ENCODE data around the gene COX4I1. TPM values are rescaled to one million over a fixed set of nuclear protein-coding genes. Genes with fewer than 3 reads are reported as not detected.

The COX4I1 gene
- total RNA-seq, 1 donor = 297 TPM

GRCh38 chr16:85838381-85838780 is 38.9 kb downstream of the COX4I1 start:
- Histone ChIP-seq H4K20me1 (ENCODE audit: insufficient read depth, low read length) (no peaks in the 10 kb centered on the region), H3K4me1 (ENCODE audit: insufficient read depth, low read length) (no peaks in the 10 kb centered on the region), H3K27ac (ENCODE audit: low read depth, low read length) (no peak overlapping the region), H3K27me3 (ENCODE audit: insufficient read depth, low read length) (peaks cover 11% of the 10 kb centered on the region), H3K4me2 (ENCODE audit: insufficient read depth, low read length) (no peak overlapping the region), H2AFZ (ENCODE audit: low read length) (no peak overlapping the region), H3K36me3 (ENCODE audit: insufficient read depth, low read length) (no peaks in the 10 kb centered on the region), H3K4me3 (ENCODE audit: insufficient read depth, low read length) (no peak overlapping the region), H3K9me3 (ENCODE audit: low read depth, low read length) (peaks cover 3% of the 10 kb centered on the region), H3K79me2 (ENCODE audit: insufficient read depth, low read length) (no peaks in the 10 kb centered on the region)
- TF ChIP-seq, protein P1, sequence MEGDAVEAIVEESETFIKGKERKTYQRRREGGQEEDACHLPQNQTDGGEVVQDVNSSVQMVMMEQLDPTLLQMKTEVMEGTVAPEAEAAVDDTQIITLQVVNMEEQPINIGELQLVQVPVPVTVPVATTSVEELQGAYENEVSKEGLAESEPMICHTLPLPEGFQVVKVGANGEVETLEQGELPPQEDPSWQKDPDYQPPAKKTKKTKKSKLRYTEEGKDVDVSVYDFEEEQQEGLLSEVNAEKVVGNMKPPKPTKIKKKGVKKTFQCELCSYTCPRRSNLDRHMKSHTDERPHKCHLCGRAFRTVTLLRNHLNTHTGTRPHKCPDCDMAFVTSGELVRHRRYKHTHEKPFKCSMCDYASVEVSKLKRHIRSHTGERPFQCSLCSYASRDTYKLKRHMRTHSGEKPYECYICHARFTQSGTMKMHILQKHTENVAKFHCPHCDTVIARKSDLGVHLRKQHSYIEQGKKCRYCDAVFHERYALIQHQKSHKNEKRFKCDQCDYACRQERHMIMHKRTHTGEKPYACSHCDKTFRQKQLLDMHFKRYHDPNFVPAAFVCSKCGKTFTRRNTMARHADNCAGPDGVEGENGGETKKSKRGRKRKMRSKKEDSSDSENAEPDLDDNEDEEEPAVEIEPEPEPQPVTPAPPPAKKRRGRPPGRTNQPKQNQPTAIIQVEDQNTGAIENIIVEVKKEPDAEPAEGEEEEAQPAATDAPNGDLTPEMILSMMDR (IDR thresholded peaks at IDR 0.05; ENCODE audit: extremely low read depth, low read depth, low read length) = no peak
- DNase-seq (ENCODE audit: insufficient read length, low spot score, missing footprints) = no peak

DNA sequence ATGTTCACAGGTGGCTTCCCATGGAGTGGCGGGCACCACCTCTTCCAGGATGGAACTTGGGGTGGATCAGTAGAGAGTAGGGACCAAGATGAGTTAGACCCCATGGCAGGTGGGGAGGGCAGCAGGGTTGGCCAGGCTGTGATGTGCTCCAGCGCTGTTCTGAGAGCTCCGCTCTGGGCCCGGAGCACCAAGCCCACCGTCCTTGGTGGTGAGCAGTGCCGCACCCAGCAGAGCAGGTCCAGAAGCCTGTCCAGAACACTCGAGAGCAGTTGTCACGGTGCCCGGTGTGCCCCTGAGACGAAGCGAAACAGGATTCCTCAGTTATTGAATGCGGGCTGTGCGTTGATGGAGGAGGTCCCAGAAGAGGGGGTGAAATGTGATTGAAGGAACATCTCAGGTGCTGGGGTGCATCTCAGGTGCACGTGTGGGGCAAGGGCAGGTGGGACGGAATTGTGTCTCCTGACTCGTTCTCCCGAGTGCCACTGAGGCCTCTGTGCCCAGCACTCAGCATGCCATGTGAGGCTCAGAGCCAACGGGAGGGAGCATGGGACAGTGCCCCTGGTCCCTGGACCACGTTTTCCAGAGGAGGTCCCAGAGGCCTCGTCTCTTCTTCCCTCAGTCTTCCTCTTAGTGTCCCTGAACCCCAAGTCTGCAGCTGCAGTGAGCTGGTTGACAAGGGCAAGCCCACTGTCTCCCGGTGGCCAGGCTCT is 39.5 kb downstream of the COX4I1 start:
- Histone ChIP-seq H3K9me3 (ENCODE audit: low read depth, low read length) (peaks cover 3% of the 10 kb centered on the region), H3K4me2 (ENCODE audit: insufficient read depth, low read length) (no peak overlapping the region), H4K20me1 (ENCODE audit: insufficient read depth, low read length) (no peaks in the 10 kb centered on the region), H3K4me1 (ENCODE audit: insufficient read depth, low read length) (no peaks in the 10 kb centered on the region), H3K79me2 (ENCODE audit: insufficient read depth, low read length) (no peaks in the 10 kb centered on the region), H3K27ac (ENCODE audit: low read depth, low read length) (no peak overlapping the region), H3K36me3 (ENCODE audit: insufficient read depth, low read length) (no peaks in the 10 kb centered on the region), H2AFZ (ENCODE audit: low read length) (no peak overlapping the region), H3K27me3 (ENCODE audit: insufficient read depth, low read length) (peaks cover 12% of the 10 kb centered on the region), H3K4me3 (ENCODE audit: insufficient read depth, low read length) (no peak overlapping the region)
- DNase-seq (ENCODE audit: insufficient read length, low spot score, missing footprints) = no peak
- TF ChIP-seq, protein P1 (IDR thresholded peaks at IDR 0.05; ENCODE audit: extremely low read depth, low read depth, low read length) = no peak

DNA sequence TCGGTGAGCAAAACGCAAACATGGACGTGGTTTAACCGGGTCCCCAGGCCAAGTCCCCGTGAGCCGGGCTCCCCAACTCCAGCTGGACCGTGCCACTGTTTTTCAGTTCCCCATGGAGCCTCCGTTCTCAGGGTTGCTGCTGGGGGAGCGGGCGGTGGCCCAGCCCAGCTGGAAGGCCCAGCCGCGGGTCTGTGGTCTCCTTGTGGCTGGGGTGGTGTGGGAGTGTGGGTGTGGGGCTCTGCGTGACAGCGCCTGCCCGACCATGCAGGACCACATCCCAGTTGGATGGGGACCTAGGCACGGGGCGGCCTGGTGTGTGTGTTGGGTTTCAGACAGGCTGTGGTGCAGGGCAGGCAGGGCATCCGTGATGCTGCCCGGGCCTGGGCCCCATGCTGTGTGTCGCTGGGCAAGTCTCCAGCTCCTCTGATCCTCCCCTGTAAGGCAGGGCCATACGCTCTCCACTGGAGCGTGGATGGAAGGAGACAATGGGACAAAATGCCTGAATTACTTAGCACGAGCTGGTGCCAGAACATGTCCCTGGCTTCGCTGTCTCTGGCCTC is 40.3 kb downstream of the COX4I1 start:
- TF ChIP-seq, protein P1 (IDR thresholded peaks at IDR 0.05; ENCODE audit: extremely low read depth, low read depth, low read length) = no peak
- Histone ChIP-seq H4K20me1 (ENCODE audit: insufficient read depth, low read length) (no peaks in the 10 kb centered on the region), H2AFZ (ENCODE audit: low read length) (no peak overlapping the region)

DNA sequence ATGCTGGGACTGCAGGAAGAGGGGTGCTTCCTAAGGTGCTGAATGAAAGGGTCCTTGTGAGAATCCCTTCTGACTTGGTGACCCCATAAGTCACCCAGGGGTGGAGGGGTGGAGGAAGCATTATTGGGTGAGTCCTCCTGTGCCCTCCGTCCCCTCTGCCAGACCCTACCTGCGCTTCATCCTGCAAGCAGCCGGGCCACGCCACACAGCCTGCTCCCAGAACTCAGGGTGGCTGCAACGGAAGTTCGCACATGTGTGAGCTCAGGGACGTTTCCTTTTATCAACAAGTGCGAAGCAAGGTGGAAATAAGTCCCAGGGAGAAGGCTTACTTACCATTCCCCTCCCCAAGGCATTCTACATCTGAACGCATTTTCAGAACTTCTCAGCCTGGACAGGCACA is 40.9 kb downstream of the COX4I1 start:
- no peaks in the 10 kb centered on the region for H3K79me2 ChIP-seq (ENCODE audit: insufficient read depth, low read length)
- no peaks in the 10 kb centered on the region for H3K36me3 ChIP-seq (ENCODE audit: insufficient read depth, low read length)
- no peak for DNase-seq (ENCODE audit: insufficient read length, low spot score, missing footprints)
- peaks cover 12% of the 10 kb centered on the region for H3K27me3 ChIP-seq (ENCODE audit: insufficient read depth, low read length)
- no peak overlapping the region for H3K4me2 ChIP-seq (ENCODE audit: insufficient read depth, low read length)
- no peaks in the 10 kb centered on the region for H3K4me1 ChIP-seq (ENCODE audit: insufficient read depth, low read length)
- H3K27ac ChIP-seq (ENCODE audit: low read depth, low read length) = no peak overlapping the region
- H3K4me3 ChIP-seq (ENCODE audit: insufficient read depth, low read length) = no peak overlapping the region
- H3K9me3 ChIP-seq (ENCODE audit: low read depth, low read length) = peaks cover 3% of the 10 kb centered on the region
- H4K20me1 ChIP-seq (ENCODE audit: insufficient read depth, low read length) = no peaks in the 10 kb centered on the region
- H2AFZ ChIP-seq (ENCODE audit: low read length) = no peak overlapping the region
- TF ChIP-seq, protein P1 (IDR thresholded peaks at IDR 0.05; ENCODE audit: extremely low read depth, low read depth, low read length) = no peak

More for the DNA sequence above, 40.3 kb downstream of the COX4I1 start:
- H3K4me3 ChIP-seq (ENCODE audit: insufficient read depth, low read length) = no peak overlapping the region
- H3K9me3 ChIP-seq (ENCODE audit: low read depth, low read length) = peaks cover 3% of the 10 kb centered on the region
- H3K27ac ChIP-seq (ENCODE audit: low read depth, low read length) = no peak overlapping the region
- no peaks in the 10 kb centered on the region for H3K36me3 ChIP-seq (ENCODE audit: insufficient read depth, low read length)
- no peak overlapping the region for H3K4me2 ChIP-seq (ENCODE audit: insufficient read depth, low read length)
- H3K27me3 ChIP-seq (ENCODE audit: insufficient read depth, low read length) = peaks cover 12% of the 10 kb centered on the region
- H3K4me1 ChIP-seq (ENCODE audit: insufficient read depth, low read length) = no peaks in the 10 kb centered on the region
- no peaks in the 10 kb centered on the region for H3K79me2 ChIP-seq (ENCODE audit: insufficient read depth, low read length)
- no peak for DNase-seq (ENCODE audit: insufficient read length, low spot score, missing footprints)
